GM19438 (cell line): Measurements from ENCODE around the gene ECM1.

ENCODE experiments used
- ATAC-seq: cut with Tn5 transposase; IDR thresholded peaks from one replicate; pipeline ENCODE4 v1.9.1; 2021; ENCODE audit warnings: low read depth; ENCODE audit not compliant: unreplicated experiment

ECM1 gene

DNA sequence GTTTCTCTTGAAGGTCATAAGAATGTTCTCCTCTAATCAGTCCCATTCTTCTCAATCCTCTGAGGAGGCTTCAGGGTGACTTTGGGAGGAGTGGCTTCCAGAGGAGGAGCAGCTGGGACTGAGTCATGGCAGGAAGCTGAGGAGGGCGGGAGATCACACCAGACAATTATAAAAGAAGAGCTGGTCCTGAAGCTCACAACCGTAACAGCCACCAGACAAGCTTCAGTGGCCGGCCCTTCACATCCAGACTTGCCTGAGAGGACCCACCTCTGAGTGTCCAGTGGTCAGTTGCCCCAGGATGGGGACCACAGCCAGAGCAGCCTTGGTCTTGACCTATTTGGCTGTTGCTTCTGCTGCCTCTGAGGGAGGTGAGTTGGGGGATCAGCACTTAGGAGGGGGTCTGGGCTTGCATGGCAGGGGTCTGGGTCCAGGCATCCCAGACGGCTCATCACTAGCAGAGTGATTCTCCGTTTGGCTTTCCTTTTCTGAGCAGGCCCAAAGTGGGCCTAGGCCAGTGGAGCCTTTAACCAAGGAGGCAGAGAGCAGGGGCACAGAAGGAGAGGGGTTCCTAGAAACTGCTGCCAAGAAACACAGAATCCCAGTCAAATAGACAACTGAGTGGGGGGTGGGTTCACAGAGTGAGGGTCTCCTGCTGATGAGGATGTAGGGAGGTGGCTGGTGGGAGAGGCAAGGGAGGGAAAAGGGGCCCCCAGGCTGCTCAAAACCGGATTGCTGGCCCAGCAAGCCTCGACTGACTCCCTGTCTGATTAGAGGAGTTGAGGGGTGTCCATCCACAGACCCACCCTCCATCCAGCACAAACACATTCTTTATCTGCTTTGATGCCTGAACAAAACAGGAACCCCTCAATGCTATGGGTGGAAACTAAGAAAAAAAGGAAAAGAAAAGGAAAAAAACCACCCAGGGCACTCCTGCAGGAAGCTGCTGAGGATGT is at the start of gene ECM1:
TSS of gene ECM1 (plus strand) at position 198 of the 953 bp plus-strand sequence. CDS start at position 299, 101 bp downstream.
- no peak for ATAC-seq

DNA sequence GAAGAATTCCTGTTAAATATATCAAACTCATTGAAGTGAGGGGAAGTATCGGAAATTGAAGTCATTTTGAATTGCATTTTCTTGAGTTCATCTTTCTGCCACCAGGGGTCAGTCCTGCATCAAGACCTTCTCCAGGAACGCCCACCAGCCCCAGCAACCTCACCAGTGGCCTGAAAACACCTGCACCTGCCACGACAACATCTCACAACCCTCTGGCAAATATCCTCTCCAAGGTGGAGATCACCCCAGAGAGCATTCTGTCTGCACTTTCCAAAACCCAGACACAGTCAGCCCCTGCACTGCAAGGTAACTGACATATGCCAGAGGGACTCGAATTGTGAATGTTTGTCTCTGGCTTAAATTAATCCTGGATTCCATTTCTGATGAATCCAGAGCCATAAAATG is 43.5 kb upstream of the ECM1 start:
- ATAC-seq = no peak

DNA sequence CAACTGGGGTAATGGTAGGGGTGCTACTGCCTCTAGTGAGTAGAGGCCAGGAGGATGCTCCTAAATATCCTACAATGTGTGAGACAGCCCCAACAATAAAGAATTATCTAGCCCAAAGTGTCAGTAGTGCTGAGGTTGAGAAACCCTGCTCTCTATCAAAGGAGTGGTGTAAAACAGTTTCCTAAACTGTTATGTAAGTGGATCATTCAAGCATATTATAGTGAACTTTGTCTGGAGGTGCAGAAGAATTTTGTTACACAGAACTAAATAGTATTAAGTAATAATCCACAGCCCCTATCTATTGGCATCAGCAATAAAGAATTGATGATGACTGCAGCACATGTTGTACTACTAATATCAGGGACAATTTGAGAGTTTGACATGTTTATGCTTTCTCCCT is 40.9 kb upstream of the ECM1 start:
- ATAC-seq = no peak

DNA sequence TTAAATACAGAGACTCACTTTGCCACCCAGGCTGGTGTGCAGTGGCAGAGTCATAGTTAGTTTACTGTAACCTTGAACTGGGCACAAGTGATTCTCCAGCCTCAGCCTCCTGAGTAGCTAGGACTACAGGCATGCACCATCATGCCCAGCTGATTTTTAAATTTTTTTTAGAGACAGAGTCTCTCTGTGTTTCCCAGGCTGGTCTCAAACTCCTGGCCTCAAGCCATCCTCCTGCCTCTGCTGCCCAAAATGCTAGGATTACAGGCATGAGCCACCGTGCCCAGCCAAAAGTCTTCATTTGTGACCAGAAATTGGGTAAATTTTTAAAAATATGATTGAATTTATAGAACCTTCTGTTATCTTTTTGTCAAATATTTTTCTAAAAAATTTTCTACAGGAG is 38.6 kb upstream of the ECM1 start:
- ATAC-seq = no peak

DNA sequence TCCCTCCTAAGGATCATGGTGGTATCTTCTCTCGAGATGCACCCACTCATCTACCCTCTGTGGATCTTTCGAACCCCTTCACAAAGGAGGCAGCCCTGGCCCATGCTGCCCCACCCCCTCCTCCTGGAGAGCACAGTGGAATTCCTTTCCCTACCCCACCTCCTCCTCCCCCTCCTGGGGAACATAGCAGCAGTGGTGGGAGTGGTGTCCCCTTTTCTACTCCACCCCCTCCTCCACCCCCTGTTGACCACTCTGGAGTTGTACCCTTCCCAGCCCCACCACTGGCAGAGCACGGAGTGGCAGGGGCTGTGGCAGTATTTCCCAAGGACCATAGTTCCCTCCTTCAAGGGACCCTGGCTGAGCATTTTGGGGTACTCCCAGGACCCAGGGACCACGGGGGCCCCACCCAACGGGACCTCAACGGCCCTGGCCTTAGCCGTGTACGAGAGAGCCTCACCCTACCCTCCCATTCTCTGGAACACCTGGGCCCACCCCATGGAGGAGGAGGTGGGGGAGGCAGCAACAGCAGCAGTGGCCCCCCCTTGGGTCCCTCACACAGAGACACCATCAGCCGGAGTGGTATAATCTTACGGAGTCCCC is 35.2 kb upstream of the ECM1 start:
- ATAC-seq = no peak

GRCh38 chr1:150473659-150474058 is 34.2 kb upstream of the ECM1 start:
- ATAC-seq = no peak

DNA sequence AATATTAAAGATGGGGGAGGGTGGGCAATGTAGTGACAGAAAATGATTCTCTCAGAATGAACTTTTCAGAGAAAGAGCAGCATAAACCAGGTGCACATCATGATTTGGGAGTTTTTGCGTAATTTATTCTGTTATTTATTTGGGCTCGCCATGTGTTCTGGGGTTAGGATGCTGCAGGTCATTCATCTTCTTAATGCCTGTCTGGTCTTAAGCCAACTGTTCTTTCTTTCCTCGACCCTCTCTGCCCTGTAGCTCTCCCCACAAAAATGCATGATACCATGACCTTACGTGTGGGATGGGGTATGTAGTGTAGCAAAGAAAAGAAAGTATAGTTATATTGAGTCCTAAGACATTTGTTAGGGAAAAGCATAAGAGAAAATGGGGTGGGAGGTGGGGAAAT is 33.0 kb upstream of the ECM1 start:
- no peak for ATAC-seq

DNA sequence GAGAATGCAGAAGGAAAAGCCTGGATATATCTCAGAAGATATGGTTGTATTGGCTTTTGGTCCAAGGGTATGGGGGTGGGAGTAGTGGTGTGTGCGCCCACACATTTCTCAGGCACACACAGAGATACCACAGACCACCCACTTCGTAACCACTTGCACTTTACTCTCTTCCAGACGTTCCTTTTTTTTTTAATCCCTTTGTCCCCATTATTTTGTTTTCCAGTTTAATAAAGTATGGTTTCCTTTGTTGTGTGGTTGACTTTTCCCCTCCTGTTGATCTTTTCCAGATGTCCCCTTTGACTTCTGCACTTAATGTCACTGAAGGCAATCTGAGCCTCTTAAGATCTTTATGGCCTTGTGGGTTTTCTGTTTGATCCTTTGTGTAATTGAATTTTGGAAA is 31.2 kb upstream of the ECM1 start:
- ATAC-seq = no peak

DNA sequence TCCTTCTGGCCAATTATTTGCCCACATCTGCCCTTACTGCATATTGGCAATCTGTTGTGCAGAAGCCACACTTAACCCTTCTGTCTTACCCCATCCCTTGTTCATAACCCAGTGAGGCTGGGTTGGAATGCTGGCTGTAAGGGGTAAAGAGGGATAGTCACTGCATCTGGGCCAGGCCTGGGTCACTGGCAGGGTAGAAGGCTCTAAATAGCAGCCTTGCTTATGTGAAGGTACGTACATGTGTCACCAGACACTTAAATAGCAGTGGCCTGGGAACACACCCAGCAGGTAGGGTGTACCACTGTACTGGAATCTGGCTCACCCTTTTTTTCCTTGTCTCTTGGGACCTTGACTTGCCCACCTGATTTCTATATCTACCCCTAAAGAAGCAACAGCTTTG is 30.6 kb upstream of the ECM1 start:
- ATAC-seq = no peak

DNA sequence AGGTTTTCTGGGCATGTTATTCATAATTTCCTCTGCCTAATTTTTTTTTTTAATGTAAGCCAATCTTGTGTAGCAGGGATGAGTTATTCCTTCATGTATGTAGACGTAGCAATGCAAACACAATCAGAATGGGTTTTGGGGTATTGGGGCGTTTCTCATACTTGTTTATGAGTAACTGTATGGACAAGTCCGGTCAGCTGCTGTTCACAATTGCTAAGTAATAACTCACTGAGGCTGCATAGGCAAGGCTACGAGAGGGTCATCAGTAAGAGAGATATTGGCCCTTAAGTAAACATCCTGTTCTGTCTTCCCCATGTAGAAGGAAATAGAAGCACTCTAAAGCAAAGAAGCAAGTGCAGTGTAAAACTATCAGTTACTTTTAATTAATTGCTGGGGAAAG is 30.2 kb upstream of the ECM1 start:
- no peak for ATAC-seq

GRCh38 chr1:150479370-150479769 is 28.5 kb upstream of the ECM1 start:
- ATAC-seq = no peak

DNA sequence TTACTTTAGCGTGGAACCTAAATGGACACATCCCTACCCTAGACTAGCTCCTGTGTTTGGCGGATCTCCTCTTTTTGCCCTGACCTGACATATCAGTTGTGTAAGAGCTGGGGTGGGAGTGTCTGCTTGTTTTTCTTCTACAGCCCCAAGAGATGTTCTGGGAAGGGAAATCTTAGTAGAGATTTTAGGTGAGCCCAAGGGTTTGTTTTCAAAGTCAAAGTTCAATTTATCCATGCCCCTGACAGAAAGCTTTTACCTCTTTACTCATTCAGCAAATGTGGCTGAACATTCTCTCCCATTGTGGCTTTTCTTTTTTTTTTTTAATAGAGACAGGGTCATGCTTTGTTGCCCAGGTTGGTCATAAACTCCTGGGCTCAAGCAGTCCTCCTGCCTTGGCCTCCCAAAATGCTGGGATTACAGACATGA is 28.0 kb upstream of the ECM1 start:
- no peak for ATAC-seq

DNA sequence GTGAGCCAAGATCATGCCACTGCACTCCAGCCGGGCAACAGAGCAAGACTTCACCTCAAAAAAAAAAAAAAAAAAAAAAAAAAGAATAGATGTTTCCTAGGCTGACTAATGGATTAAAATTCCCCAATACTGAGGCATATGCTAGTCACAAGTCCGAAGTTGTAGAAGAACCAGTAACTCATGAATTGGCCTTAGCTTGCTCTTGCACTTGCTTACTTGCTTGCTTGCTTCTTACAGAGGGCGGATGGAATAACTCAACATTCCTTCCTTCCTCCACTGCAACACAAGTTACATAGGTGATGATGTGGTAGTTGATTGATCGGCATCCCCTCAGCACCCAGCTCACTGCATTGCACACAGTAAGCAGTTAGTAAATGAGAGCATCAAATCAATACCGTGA is 23.5 kb upstream of the ECM1 start:
- no peak for ATAC-seq

- no peak for ATAC-seq
Measured at GRCh38 chr1:150484861-150485260, 23.0 kb upstream of the ECM1 start.

DNA sequence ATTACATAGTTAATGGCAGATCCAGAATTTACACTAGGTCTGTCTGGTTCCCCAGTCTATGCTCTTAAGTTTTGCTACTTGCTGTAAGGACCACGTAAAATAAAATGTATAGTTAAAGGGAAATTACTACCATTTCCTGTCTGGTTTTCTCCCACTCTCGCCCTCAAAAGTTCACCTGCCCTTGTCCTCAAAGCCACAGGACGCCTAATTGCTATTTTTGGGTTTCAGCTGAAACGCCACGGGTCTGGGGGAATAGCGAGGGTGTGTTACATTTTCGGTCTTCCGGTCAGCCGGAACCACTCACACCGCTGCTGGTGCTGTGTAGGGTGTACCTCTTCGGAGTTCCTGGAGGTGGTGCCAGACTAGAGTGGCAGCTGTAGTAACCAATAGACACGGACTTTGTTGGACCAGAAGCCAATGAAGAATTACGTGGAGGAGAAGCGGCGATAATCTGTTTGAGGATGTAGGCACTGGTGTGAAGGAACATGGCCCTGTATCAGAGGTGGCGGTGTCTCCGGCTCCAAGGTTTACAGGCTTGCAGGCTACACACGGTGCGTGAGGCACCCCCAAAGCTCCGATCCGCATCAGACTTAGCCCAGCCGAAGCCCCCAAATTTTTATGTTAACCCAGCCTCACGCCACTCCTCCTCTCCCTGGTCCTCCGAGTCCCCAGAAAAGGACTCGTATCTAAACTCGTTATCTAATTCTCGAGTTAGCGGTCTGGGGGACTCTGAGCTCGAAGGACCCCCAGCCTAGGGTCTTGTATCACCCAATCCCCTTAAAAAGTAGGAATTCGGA is 20.7 kb upstream of the ECM1 start, which contains the start of gene TARS2:
TSS of gene TARS2 (plus strand) at position 454 of the 797 bp plus-strand sequence. CDS start at position 486, 32 bp downstream.
- peak; percentile 98 for ATAC-seq

DNA sequence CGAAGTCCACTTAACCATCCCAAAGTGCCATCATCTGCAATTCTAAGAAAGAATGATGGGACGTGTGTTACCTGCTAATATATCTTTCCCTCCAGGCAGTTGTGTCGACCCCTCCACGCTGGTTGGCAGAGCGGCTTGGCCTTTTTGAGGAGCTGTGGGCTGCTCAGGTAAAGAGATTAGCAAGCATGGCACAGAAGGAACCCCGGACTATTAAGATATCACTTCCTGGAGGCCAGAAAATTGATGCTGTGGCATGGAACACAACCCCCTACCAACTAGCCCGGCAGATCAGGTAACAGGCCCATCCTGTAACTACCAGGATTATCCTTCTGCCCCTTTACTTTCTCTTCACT is 20.2 kb upstream of the ECM1 start:
- ATAC-seq = no peak

GRCh38 chr1:150493175-150493574 is 14.7 kb upstream of the ECM1 start:
- ATAC-seq = no peak

DNA sequence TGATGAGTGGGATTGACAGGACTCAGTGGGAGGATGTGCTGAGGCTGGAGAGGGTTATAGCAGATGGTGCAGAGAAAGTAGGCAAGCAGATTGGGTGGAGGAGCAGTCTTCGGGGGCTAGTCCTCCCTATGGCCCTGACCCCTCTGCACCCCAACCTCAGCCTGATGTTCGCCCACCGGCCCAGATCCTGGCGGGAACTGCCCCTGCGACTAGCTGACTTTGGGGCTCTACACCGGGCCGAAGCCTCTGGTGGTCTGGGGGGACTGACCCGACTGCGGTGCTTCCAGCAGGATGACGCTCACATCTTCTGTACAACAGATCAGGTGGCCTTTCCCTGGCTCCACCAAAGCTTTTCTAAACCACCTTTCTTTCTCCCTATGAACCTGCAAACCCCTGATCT is 9.6 kb upstream of the ECM1 start:
- ATAC-seq = no peak

GRCh38 chr1:150505431-150505830 is 2.5 kb upstream of the ECM1 start:
- ATAC-seq = no peak

DNA sequence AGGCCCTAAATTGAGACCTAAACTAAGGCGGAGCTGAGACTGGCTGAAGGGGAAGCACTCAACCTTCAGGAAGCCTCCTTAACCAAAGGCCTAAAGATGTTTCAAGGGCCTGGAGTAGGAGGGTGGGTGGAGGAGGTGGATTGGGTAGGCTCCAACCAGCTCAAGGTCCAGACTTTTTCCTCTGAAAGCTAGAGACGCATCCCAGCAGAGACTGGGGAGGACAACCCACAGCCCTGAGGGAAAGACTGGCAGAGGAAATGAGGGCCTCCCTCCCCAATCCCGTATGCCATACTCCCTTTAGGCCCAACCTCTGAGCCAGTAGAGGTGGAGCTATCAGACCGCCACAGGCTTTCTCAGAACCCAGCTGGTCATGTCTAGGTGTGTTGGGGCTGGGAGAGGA is 1.1 kb downstream of the ECM1 start:
- ATAC-seq = no peak

DNA sequence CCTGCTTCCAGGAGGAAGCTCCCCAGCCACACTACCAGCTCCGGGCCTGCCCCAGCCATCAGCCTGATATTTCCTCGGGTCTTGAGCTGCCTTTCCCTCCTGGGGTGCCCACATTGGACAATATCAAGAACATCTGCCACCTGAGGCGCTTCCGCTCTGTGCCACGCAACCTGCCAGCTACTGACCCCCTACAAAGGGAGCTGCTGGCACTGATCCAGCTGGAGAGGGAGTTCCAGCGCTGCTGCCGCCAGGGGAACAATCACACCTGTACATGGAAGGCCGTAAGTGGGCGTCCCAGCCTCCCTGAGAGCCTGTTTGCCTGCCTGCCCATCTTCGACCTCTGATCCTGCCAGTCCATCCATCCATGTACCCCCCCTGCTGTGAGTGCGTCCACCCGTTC is 3.6 kb downstream of the ECM1 start:
- no peak for ATAC-seq
